Gastroesophageal sphincter (tissue), 3 donors: ENCODE measurements around the gene MVB12B.

ENCODE experiments used
- CTCF ChIP-seq, 4 experiments: fragments of 200-600 bp in 2 of 4; fragments of 450-650 bp in 2 of 4; sonication (generic) in 1 of 4; IDR thresholded peaks; one replicate each; pipeline ENCODE4 v1.5.1; 2017 to 2019; ENCODE audit warnings: antibody characterized with exemption in 4 of 4, mild to moderate bottlenecking in 2 of 4, moderate library complexity in 2 of 4
- POLR2A ChIP-seq, 2 donors: fragments of 450-650 bp; IDR thresholded peaks; one replicate each; pipeline ENCODE4 v1.6.1; 2017; ENCODE audit warnings: antibody characterized with exemption in 2 of 2, mild to moderate bottlenecking in 2 of 2, moderate library complexity in 1 of 2

DNA sequence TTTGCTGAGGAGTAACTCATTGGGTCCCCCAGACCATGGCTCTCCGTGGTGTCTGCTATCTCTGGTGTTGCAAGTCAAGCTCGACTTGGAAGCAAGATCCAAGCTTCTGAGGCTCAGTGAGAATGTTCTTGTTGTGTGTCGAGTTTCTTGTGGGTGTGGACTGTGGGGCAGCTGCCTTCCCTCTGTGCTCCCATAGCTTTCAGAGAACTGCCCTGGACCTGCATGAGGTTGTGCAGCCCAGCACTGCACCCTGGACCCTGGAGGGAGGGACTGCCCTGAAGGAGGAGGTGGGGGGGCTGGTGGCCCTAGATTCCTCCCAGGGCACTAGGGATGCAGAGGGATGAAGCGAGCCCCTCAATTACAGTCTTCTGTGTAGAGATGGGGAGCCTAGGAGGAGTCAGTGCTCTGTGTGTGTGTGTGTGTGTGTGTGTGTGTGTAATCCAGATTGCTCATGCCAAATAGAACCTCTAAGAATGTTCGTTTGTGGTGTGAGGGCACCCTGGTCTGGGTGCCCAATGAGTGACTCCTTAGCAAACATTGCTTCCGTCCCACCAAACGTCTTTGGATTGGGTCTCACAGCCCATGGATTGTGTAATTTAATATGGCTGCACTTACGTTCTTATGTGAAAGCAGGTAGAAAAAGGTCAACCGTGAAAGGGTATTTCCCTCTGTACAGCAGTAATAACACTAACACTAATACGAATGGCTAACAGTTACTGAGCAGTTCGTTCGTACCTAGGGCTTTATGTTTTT lies 143.8 kb downstream of the MVB12B start:
- TF ChIP-seq POLR2A (IDR thresholded peaks at IDR 0.05): no peak
- TF ChIP-seq CTCF (IDR thresholded peaks at IDR 0.05): no peak
